ENCODE results near the gene PTPN4. TPM values are rescaled to one million over a fixed set of nuclear protein-coding genes. Genes with fewer than 3 reads are reported as not detected.
A peak's percentile ranks its signal among the peaks of the same experiment; 100 is the strongest.

PTPN4 gene
- total RNA-seq, 1 experiment from 2014 or later, result 52.4 TPM

GRCh38 chr2:119748135-119748534 is 11.6 kb upstream of the PTPN4 start:
- Mint-ChIP-seq H3K4me3 (ENCODE audit: low read depth, unreplicated experiment) (no peak overlapping the region), H3K4me1 (ENCODE audit: low read depth, unreplicated experiment) (peaks cover 39% of the 10 kb centered on the region), H3K27me3 (ENCODE audit: unreplicated experiment) (peaks cover 42% of the 10 kb centered on the region), H3K9me3 (ENCODE audit: low read depth, unreplicated experiment) (no peaks in the 10 kb centered on the region), H3K36me3 (ENCODE audit: insufficient read depth, unreplicated experiment) (no peaks in the 10 kb centered on the region), H3K27ac (ENCODE audit: unreplicated experiment) (no peak overlapping the region)
- no peak for TF ChIP-seq CTCF (IDR thresholded peaks at IDR 0.05; ENCODE audit: unreplicated experiment)
- CTCF ChIA-PET, result no interaction called here
- no TSS peak for BruUV-seq (replicated peaks)
- intact Hi-C loops (cut with micrococcal nuclease; ENCODE audit: unreplicated experiment), result no loop called here
- DNase-seq, result no peak

- intact Hi-C loops (cut with micrococcal nuclease; ENCODE audit: unreplicated experiment), result loop anchor here (10.0 kb wide), 1 partner anchor 265 kb away; the partner anchor contains the start of gene EPB41L5
- H3K36me3 Mint-ChIP-seq (ENCODE audit: insufficient read depth, unreplicated experiment), result no peaks in the 10 kb centered on the region
- no peaks in the 10 kb centered on the region for H3K9me3 Mint-ChIP-seq (ENCODE audit: low read depth, unreplicated experiment)
- CTCF ChIA-PET, result interaction anchor here (0.7 kb wide), 1 partner anchor 340 kb away, joined by 3 read pairs; no protein-coding TSS in a partner anchor
- peaks cover 33% of the 10 kb centered on the region for H3K27me3 Mint-ChIP-seq (ENCODE audit: unreplicated experiment)
- H3K4me3 Mint-ChIP-seq (ENCODE audit: low read depth, unreplicated experiment), result no peak overlapping the region
- no TSS peak for BruUV-seq (replicated peaks)
- H3K4me1 Mint-ChIP-seq (ENCODE audit: low read depth, unreplicated experiment), result peaks cover 34% of the 10 kb centered on the region
- no peak for TF ChIP-seq CTCF (IDR thresholded peaks at IDR 0.05; ENCODE audit: unreplicated experiment)
- DNase-seq, result no peak
- H3K27ac Mint-ChIP-seq (ENCODE audit: unreplicated experiment), result no peak overlapping the region
Observed at GRCh38 chr2:119749477-119750012, 10.2 kb upstream of the PTPN4 start.

- H3K9me3 Mint-ChIP-seq (ENCODE audit: low read depth, unreplicated experiment), result no peaks in the 10 kb centered on the region
- no peak overlapping the region for H3K4me3 Mint-ChIP-seq (ENCODE audit: low read depth, unreplicated experiment)
- no TSS peak for BruUV-seq (replicated peaks)
- H3K27me3 Mint-ChIP-seq (ENCODE audit: unreplicated experiment), result peaks cover 12% of the 10 kb centered on the region
- peaks cover 17% of the 10 kb centered on the region for H3K4me1 Mint-ChIP-seq (ENCODE audit: low read depth, unreplicated experiment)
- TF ChIP-seq CTCF (IDR thresholded peaks at IDR 0.05; ENCODE audit: unreplicated experiment), result no peak
- intact Hi-C loops (cut with micrococcal nuclease; ENCODE audit: unreplicated experiment), result loop anchor here (2.0 to 10.0 kb wide), 2 partner anchors 263 to 423 kb away; partner anchors contain the start of gene EPB41L5
- CTCF ChIA-PET, result no interaction called here
- no peak for DNase-seq
- H3K27ac Mint-ChIP-seq (ENCODE audit: unreplicated experiment), result no peak overlapping the region
- H3K36me3 Mint-ChIP-seq (ENCODE audit: insufficient read depth, unreplicated experiment), result no peaks in the 10 kb centered on the region
Observed at GRCh38 chr2:119751706-119752105, 8.0 kb upstream of the PTPN4 start.

GRCh38 chr2:119753041-119753929 is 6.4 kb upstream of the PTPN4 start:
- CTCF ChIA-PET, result interaction anchor here (0.7 to 1.7 kb wide), 3 partner anchors 58 to 111 kb away, joined by 3 to 16 read pairs (median 3); no protein-coding TSS in a partner anchor
- BruUV-seq (replicated peaks), result no TSS peak
- no peaks in the 10 kb centered on the region for H3K9me3 Mint-ChIP-seq (ENCODE audit: low read depth, unreplicated experiment)
- intact Hi-C loops (cut with micrococcal nuclease; ENCODE audit: unreplicated experiment), result loop anchor here (1.0 to 10.0 kb wide), 3 partner anchors 70 to 422 kb away; partner anchors contain the start of gene EPB41L5
- TF ChIP-seq CTCF (IDR thresholded peaks at IDR 0.05; ENCODE audit: unreplicated experiment), result peak; percentile 54
- H3K27ac Mint-ChIP-seq (ENCODE audit: unreplicated experiment), result no peak overlapping the region
- no peaks in the 10 kb centered on the region for H3K36me3 Mint-ChIP-seq (ENCODE audit: insufficient read depth, unreplicated experiment)
- peak; percentile 54 for DNase-seq
- H3K27me3 Mint-ChIP-seq (ENCODE audit: unreplicated experiment), result no peaks in the 10 kb centered on the region
- H3K4me1 Mint-ChIP-seq (ENCODE audit: low read depth, unreplicated experiment), result peaks cover 19% of the 10 kb centered on the region
- H3K4me3 Mint-ChIP-seq (ENCODE audit: low read depth, unreplicated experiment), result no peak overlapping the region

Data from Calu3 (cell line).